ENCODE measurements around the gene PROCA1. TPM values are rescaled to one million over a fixed set of nuclear protein-coding genes. Genes with fewer than 3 reads are reported as not detected.
A peak's percentile ranks its signal among the peaks of the same experiment; 100 is the strongest.

PROCA1 gene
- total RNA-seq, result 6.0 TPM in 2 replicates

GRCh38 chr17:28711723-28712031 is at the start of gene PROCA1:
Gene PROCA1 (minus strand): TSS chr17:28711888. CDS start chr17:28711660, 228 bp downstream.
- H3K27ac Mint-ChIP-seq, result peak within 1 kb of the TSS; percentile 95
- H3K4me1 Mint-ChIP-seq, result peaks cover 17% of the 10 kb centered on the region
- H3K9me3 Mint-ChIP-seq, result no peaks in the 10 kb centered on the region
- intact Hi-C loops (cut with micrococcal nuclease), result loop anchor here (1.0 to 5.0 kb wide), 3 partner anchors 8 to 67 kb away; partner anchors contain the start of genes BLTP2, RPL23A, SDF2 and SUPT6H
- peaks cover 18% of the 10 kb centered on the region for H3K27me3 Mint-ChIP-seq
- peaks cover 9% of the 10 kb centered on the region for H3K36me3 Mint-ChIP-seq (ENCODE audit: low read depth)
- DNase-seq, result no peak
- H3K4me3 Mint-ChIP-seq, result peak within 1 kb of the TSS; percentile 91

GRCh38 chr17:28760601-28761562 is 49.2 kb upstream of the PROCA1 start:
- no peak overlapping the region for H3K27ac Mint-ChIP-seq
- intact Hi-C loops (cut with micrococcal nuclease), result loop anchor here (5.0 kb wide), 3 partner anchors 34 to 191 kb away; partner anchors contain the start of genes NEK8, PHF12 and TLCD1

GRCh38 chr17:28759256-28759865 is 47.7 kb upstream of the PROCA1 start:
- no peaks in the 10 kb centered on the region for H3K9me3 Mint-ChIP-seq
- intact Hi-C loops (cut with micrococcal nuclease), result no loop called here
- peaks cover 14% of the 10 kb centered on the region for H3K4me1 Mint-ChIP-seq
- peaks cover 33% of the 10 kb centered on the region for H3K36me3 Mint-ChIP-seq (ENCODE audit: low read depth)
- no peak overlapping the region for H3K27ac Mint-ChIP-seq
- H3K27me3 Mint-ChIP-seq, result no peaks in the 10 kb centered on the region
- H3K4me3 Mint-ChIP-seq, result no peak overlapping the region
- DNase-seq, result no peak

More at GRCh38 chr17:28760601-28761562, 49.2 kb upstream of the PROCA1 start:
- Mint-ChIP-seq H3K4me1 (peaks cover 19% of the 10 kb centered on the region), H3K4me3 (no peak overlapping the region), H3K9me3 (no peaks in the 10 kb centered on the region), H3K36me3 (ENCODE audit: low read depth) (peaks cover 30% of the 10 kb centered on the region), H3K27me3 (no peaks in the 10 kb centered on the region)
- DNase-seq, result no peak

GRCh38 chr17:28758411-28759121 is 46.9 kb upstream of the PROCA1 start:
- H3K36me3 Mint-ChIP-seq (ENCODE audit: low read depth), result peaks cover 31% of the 10 kb centered on the region
- no peak for DNase-seq
- no peak overlapping the region for H3K4me3 Mint-ChIP-seq
- peaks cover 12% of the 10 kb centered on the region for H3K4me1 Mint-ChIP-seq
- no peak overlapping the region for H3K27ac Mint-ChIP-seq
- no peaks in the 10 kb centered on the region for H3K27me3 Mint-ChIP-seq
- H3K9me3 Mint-ChIP-seq, result no peaks in the 10 kb centered on the region
- intact Hi-C loops (cut with micrococcal nuclease), result no loop called here

- DNase-seq, result no peak
- Mint-ChIP-seq H3K4me3 (no peak overlapping the region), H3K9me3 (no peaks in the 10 kb centered on the region), H3K27ac (peak overlapping the region; percentile 32), H3K4me1 (peaks cover 4% of the 10 kb centered on the region), H3K27me3 (no peaks in the 10 kb centered on the region), H3K36me3 (ENCODE audit: low read depth) (peaks cover 36% of the 10 kb centered on the region)
- intact Hi-C loops (cut with micrococcal nuclease), result no loop called here
Measured at GRCh38 chr17:28756049-28756804, 44.5 kb upstream of the PROCA1 start.

GRCh38 chr17:28755486-28755885 is 43.8 kb upstream of the PROCA1 start:
- Mint-ChIP-seq H3K27ac (no peak overlapping the region), H3K4me1 (peaks cover 4% of the 10 kb centered on the region), H3K9me3 (no peaks in the 10 kb centered on the region), H3K36me3 (ENCODE audit: low read depth) (peaks cover 41% of the 10 kb centered on the region), H3K27me3 (no peaks in the 10 kb centered on the region), H3K4me3 (no peak overlapping the region)
- intact Hi-C loops (cut with micrococcal nuclease), result no loop called here
- DNase-seq, result no peak

GRCh38 chr17:28751600-28752366 is 40.1 kb upstream of the PROCA1 start:
- Mint-ChIP-seq H3K4me3 (no peak overlapping the region), H3K36me3 (ENCODE audit: low read depth) (peaks cover 53% of the 10 kb centered on the region), H3K9me3 (no peaks in the 10 kb centered on the region), H3K27ac (no peak overlapping the region), H3K4me1 (peaks cover 15% of the 10 kb centered on the region), H3K27me3 (no peaks in the 10 kb centered on the region)
- no peak for DNase-seq
- intact Hi-C loops (cut with micrococcal nuclease), result no loop called here

- H3K27ac Mint-ChIP-seq, result peak overlapping the region; percentile 37
- no peak overlapping the region for H3K4me3 Mint-ChIP-seq
- H3K27me3 Mint-ChIP-seq, result no peaks in the 10 kb centered on the region
- intact Hi-C loops (cut with micrococcal nuclease), result loop anchor here (1.0 kb wide), 1 partner anchor 23 kb away; no protein-coding TSS in a partner anchor
- peak; percentile 97 for DNase-seq
- H3K4me1 Mint-ChIP-seq, result peaks cover 20% of the 10 kb centered on the region
- H3K9me3 Mint-ChIP-seq, result no peaks in the 10 kb centered on the region
- H3K36me3 Mint-ChIP-seq (ENCODE audit: low read depth), result peaks cover 54% of the 10 kb centered on the region
Measured at GRCh38 chr17:28750178-28751047, 38.7 kb upstream of the PROCA1 start.

- no peak for DNase-seq
- intact Hi-C loops (cut with micrococcal nuclease), result loop anchor here (1.0 kb wide), 1 partner anchor 22 kb away; no protein-coding TSS in a partner anchor
- Mint-ChIP-seq H3K4me3 (no peak overlapping the region), H3K4me1 (peaks cover 23% of the 10 kb centered on the region), H3K9me3 (no peaks in the 10 kb centered on the region), H3K27me3 (no peaks in the 10 kb centered on the region), H3K36me3 (ENCODE audit: low read depth) (peaks cover 60% of the 10 kb centered on the region), H3K27ac (peak overlapping the region; percentile 37)
Measured at GRCh38 chr17:28749516-28750177, 38.0 kb upstream of the PROCA1 start.

- no peak overlapping the region for H3K4me3 Mint-ChIP-seq
- H3K9me3 Mint-ChIP-seq, result no peaks in the 10 kb centered on the region
- intact Hi-C loops (cut with micrococcal nuclease), result no loop called here
- no peak overlapping the region for H3K27ac Mint-ChIP-seq
- DNase-seq, result peak; percentile 66
- H3K27me3 Mint-ChIP-seq, result no peaks in the 10 kb centered on the region
- H3K36me3 Mint-ChIP-seq (ENCODE audit: low read depth), result peaks cover 60% of the 10 kb centered on the region
- peaks cover 23% of the 10 kb centered on the region for H3K4me1 Mint-ChIP-seq
Measured at GRCh38 chr17:28748852-28749515, 37.3 kb upstream of the PROCA1 start.

Data from activated CD4-positive, alpha-beta T cell treated with anti-CD3 and anti-CD28 coated beads, Interleukin-2, amount 10 ng/mL, durations not matched to agents 24 days and 14 days (primary cell).